ENCODE results near the gene CETN1. TPM values are rescaled to one million over a fixed set of nuclear protein-coding genes. Genes with fewer than 3 reads are reported as not detected.

Gene CETN1
- total and polyA plus RNA-seq, 9 donors, result not detected

- WGBS (ENCODE audit: insufficient coverage), result no CpG with 5 or more reads among the region's 7 CpGs
- Histone ChIP-seq H3K27ac (ENCODE audit: low read length) (no peak overlapping the region), H3K27me3 (ENCODE audit: control insufficient read depth, insufficient read depth, low read length) (no peaks in the 10 kb centered on the region), H3K4me1 (ENCODE audit: control insufficient read depth, insufficient read depth, low read length) (peaks cover 7% of the 10 kb centered on the region), H3K9me3 (replicated peaks; ENCODE audit: control insufficient read depth, low read depth, low read length) (no peaks in the 10 kb centered on the region), H3K36me3 (ENCODE audit: control insufficient read depth, insufficient read depth, low read length) (no peaks in the 10 kb centered on the region), H3K4me3 (ENCODE audit: low read length) (no peak overlapping the region)
- peak; percentile 38 for DNase-seq
Measured at GRCh38 chr18:621291-622043, 41.3 kb downstream of the CETN1 start.

- no peak overlapping the region for H3K27ac ChIP-seq (ENCODE audit: low read length)
- no peaks in the 10 kb centered on the region for H3K36me3 ChIP-seq (ENCODE audit: control insufficient read depth, insufficient read depth, low read length)
- DNase-seq, result no peak
- no peak overlapping the region for H3K4me3 ChIP-seq (ENCODE audit: low read length)
- peaks cover 7% of the 10 kb centered on the region for H3K4me1 ChIP-seq (ENCODE audit: control insufficient read depth, insufficient read depth, low read length)
- H3K27me3 ChIP-seq (ENCODE audit: control insufficient read depth, insufficient read depth, low read length), result no peaks in the 10 kb centered on the region
- 68% methylated on average over 6 of the region's 6 CpGs for WGBS (ENCODE audit: insufficient coverage)
- no peaks in the 10 kb centered on the region for H3K9me3 ChIP-seq (replicated peaks; ENCODE audit: control insufficient read depth, low read depth, low read length)
Measured at GRCh38 chr18:622289-622688, 42.1 kb downstream of the CETN1 start.

- 13% methylated on average over 1 of the region's 11 CpGs for WGBS (ENCODE audit: insufficient coverage)
- Histone ChIP-seq H3K36me3 (ENCODE audit: control insufficient read depth, insufficient read depth, low read length) (no peaks in the 10 kb centered on the region), H3K27ac (ENCODE audit: low read length) (no peak overlapping the region), H3K4me1 (ENCODE audit: control insufficient read depth, insufficient read depth, low read length) (peaks cover 7% of the 10 kb centered on the region), H3K4me3 (ENCODE audit: low read length) (no peak overlapping the region), H3K27me3 (ENCODE audit: control insufficient read depth, insufficient read depth, low read length) (no peaks in the 10 kb centered on the region), H3K9me3 (replicated peaks; ENCODE audit: control insufficient read depth, low read depth, low read length) (no peaks in the 10 kb centered on the region)
- peak; percentile 78 for DNase-seq
Measured at GRCh38 chr18:623761-624620, 43.8 kb downstream of the CETN1 start.

- no peaks in the 10 kb centered on the region for H3K9me3 ChIP-seq (replicated peaks; ENCODE audit: control insufficient read depth, low read depth, low read length)
- H3K27ac ChIP-seq (ENCODE audit: low read length), result no peak overlapping the region
- peaks cover 2% of the 10 kb centered on the region for H3K4me1 ChIP-seq (ENCODE audit: control insufficient read depth, insufficient read depth, low read length)
- H3K36me3 ChIP-seq (ENCODE audit: control insufficient read depth, insufficient read depth, low read length), result no peaks in the 10 kb centered on the region
- no CpG with 5 or more reads among the region's 2 CpGs for WGBS (ENCODE audit: insufficient coverage)
- H3K4me3 ChIP-seq (ENCODE audit: low read length), result no peak overlapping the region
- H3K27me3 ChIP-seq (ENCODE audit: control insufficient read depth, insufficient read depth, low read length), result no peaks in the 10 kb centered on the region
- DNase-seq, result no peak
Measured at GRCh38 chr18:627231-627630, 47.1 kb downstream of the CETN1 start.

GRCh38 chr18:629269-630150 is 49.3 kb downstream of the CETN1 start:
- Histone ChIP-seq H3K4me1 (ENCODE audit: control insufficient read depth, insufficient read depth, low read length) (no peaks in the 10 kb centered on the region), H3K27ac (ENCODE audit: low read length) (no peak overlapping the region), H3K4me3 (ENCODE audit: low read length) (no peak overlapping the region), H3K9me3 (replicated peaks; ENCODE audit: control insufficient read depth, low read depth, low read length) (no peaks in the 10 kb centered on the region), H3K27me3 (ENCODE audit: control insufficient read depth, insufficient read depth, low read length) (no peaks in the 10 kb centered on the region), H3K36me3 (ENCODE audit: control insufficient read depth, insufficient read depth, low read length) (no peaks in the 10 kb centered on the region)
- no peak for DNase-seq
- 51% methylated on average over 2 of the region's 6 CpGs for WGBS (ENCODE audit: insufficient coverage)

GRCh38 chr18:631560-631959 is 51.4 kb downstream of the CETN1 start:
- Histone ChIP-seq H3K4me1 (ENCODE audit: control insufficient read depth, insufficient read depth, low read length) (no peaks in the 10 kb centered on the region), H3K36me3 (ENCODE audit: control insufficient read depth, insufficient read depth, low read length) (no peaks in the 10 kb centered on the region), H3K9me3 (replicated peaks; ENCODE audit: control insufficient read depth, low read depth, low read length) (no peaks in the 10 kb centered on the region), H3K27me3 (ENCODE audit: control insufficient read depth, insufficient read depth, low read length) (no peaks in the 10 kb centered on the region), H3K4me3 (ENCODE audit: low read length) (no peak overlapping the region), H3K27ac (ENCODE audit: low read length) (no peak overlapping the region)
- DNase-seq, result no peak

Other genes with a start within 250 kb of the CETN1 start
- gene COLEC12, start 79.7 kb upstream of the CETN1 start, total RNA-seq, result 65.5 TPM
- 10 to 100 TPM; 41.1 to 83.6 (median 58.9) TPM for gene COLEC12, start 79.7 kb upstream of the CETN1 start, polyA plus RNA-seq (ENCODE audit: insufficient read depth in 1 of 8, insufficient read length in 8 of 8, low replicate concordance in 1 of 8)
- gene CLUL1, start 16.6 kb downstream of the CETN1 start, total RNA-seq, result 0.27 TPM
- 1 to 10 TPM in 4 of 8 donors, under 1 TPM in 4; 0.35 to 3.8 (median 0.99) TPM for gene CLUL1, start 16.6 kb downstream of the CETN1 start, polyA plus RNA-seq (ENCODE audit: insufficient read depth in 1 of 8, insufficient read length in 8 of 8, low replicate concordance in 1 of 8)
- 19.7 TPM for gene TYMS, start 77.3 kb downstream of the CETN1 start, total RNA-seq
- gene TYMS, start 77.3 kb downstream of the CETN1 start, polyA plus RNA-seq (ENCODE audit: insufficient read depth in 1 of 8, insufficient read length in 8 of 8, low replicate concordance in 1 of 8), result 10 to 100 TPM; 58.5 to 93.8 (median 70.3) TPM
- 16.8 TPM for gene ENOSF1, start 132.2 kb downstream of the CETN1 start, total RNA-seq
- gene ENOSF1, start 132.2 kb downstream of the CETN1 start, polyA plus RNA-seq (ENCODE audit: insufficient read depth in 1 of 8, insufficient read length in 8 of 8, low replicate concordance in 1 of 8), result 10 to 100 TPM; 17.2 to 35.9 (median 21.5) TPM
- 57.0 TPM for gene YES1, start 231.9 kb downstream of the CETN1 start, total RNA-seq
- 10 to 100 TPM; 36.1 to 70.0 (median 55.8) TPM for gene YES1, start 231.9 kb downstream of the CETN1 start, polyA plus RNA-seq (ENCODE audit: insufficient read depth in 1 of 8, insufficient read length in 8 of 8, low replicate concordance in 1 of 8)